Measurements from ENCODE around the gene PRKN. TPM values are rescaled to one million over a fixed set of nuclear protein-coding genes. Genes with fewer than 3 reads are reported as not detected.

Gene PRKN
- total and polyA plus RNA-seq, 2 experiments from 2014 or later = 0.10 to 0.84 TPM

DNA sequence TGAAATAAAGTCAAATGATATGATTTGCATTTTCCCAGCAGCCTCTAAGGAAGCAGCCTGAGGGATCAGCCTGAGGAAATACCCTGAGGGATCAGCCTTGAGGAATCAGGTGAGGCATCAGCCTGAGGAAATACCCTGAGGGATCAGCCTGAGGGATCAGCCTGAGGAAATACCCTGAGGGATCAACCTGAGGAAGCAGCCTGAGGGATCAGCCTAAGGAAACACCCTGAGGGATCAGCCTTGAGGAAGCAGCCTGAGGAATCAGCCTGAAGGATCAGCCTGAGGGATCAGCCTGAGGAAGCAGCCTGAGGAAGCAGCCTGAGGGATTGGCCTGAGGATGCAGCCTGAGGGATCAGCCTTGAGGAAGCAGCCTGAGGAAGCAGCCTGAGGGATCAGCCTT lies 784.0 kb downstream of the PRKN start:
- no peaks in the 10 kb centered on the region for H3K36me3 Mint-ChIP-seq (ENCODE audit: low read depth)
- Histone ChIP-seq H3K4me1 (ENCODE audit: insufficient read depth) (peaks cover 23% of the 10 kb centered on the region), H4K20me1 (replicated peaks; ENCODE audit: insufficient read depth) (no peaks in the 10 kb centered on the region), H3K4me2 (no peak overlapping the region), H2AFZ (no peak overlapping the region), H3K27ac (ENCODE audit: low read depth) (no peak overlapping the region), H3F3A (replicated peaks; ENCODE audit: low read depth) (no peaks in the 10 kb centered on the region), H3K79me2 (replicated peaks; ENCODE audit: insufficient read depth) (no peaks in the 10 kb centered on the region), H3K9me2 (ENCODE audit: insufficient read depth) (no peaks in the 10 kb centered on the region), H3K36me3 (ENCODE audit: insufficient read depth) (no peaks in the 10 kb centered on the region), H3K27me3 (ENCODE audit: insufficient read depth) (no peaks in the 10 kb centered on the region), H3K4me3 (no peak overlapping the region)
- H3K9me3 Mint-ChIP-seq = no peaks in the 10 kb centered on the region
- H3K27me3 Mint-ChIP-seq (ENCODE audit: insufficient read depth, low read depth, poor library complexity) = peaks cover 8% of the 10 kb centered on the region
- H3K4me1 Mint-ChIP-seq = peaks cover 38% of the 10 kb centered on the region
- TF ChIP-seq ZNF114 (CRISPR knock-in tag; IDR thresholded peaks at IDR 0.05) (no peak), EZH2phosphoT487 (IDR thresholded peaks at IDR 0.05; ENCODE audit: unreplicated experiment) (no peak), NANOG (IDR thresholded peaks at IDR 0.05; ENCODE audit: borderline replicate concordance) (no peak), REST (IDR thresholded peaks at IDR 0.05; ENCODE audit: unreplicated experiment) (no peak), POLR2AphosphoS5 (IDR thresholded peaks at IDR 0.05; ENCODE audit: low read depth) (no peak), EZH2 (IDR thresholded peaks at IDR 0.05; ENCODE audit: low read depth, unreplicated experiment) (no peak)
- TF ChIP-seq, protein P1, sequence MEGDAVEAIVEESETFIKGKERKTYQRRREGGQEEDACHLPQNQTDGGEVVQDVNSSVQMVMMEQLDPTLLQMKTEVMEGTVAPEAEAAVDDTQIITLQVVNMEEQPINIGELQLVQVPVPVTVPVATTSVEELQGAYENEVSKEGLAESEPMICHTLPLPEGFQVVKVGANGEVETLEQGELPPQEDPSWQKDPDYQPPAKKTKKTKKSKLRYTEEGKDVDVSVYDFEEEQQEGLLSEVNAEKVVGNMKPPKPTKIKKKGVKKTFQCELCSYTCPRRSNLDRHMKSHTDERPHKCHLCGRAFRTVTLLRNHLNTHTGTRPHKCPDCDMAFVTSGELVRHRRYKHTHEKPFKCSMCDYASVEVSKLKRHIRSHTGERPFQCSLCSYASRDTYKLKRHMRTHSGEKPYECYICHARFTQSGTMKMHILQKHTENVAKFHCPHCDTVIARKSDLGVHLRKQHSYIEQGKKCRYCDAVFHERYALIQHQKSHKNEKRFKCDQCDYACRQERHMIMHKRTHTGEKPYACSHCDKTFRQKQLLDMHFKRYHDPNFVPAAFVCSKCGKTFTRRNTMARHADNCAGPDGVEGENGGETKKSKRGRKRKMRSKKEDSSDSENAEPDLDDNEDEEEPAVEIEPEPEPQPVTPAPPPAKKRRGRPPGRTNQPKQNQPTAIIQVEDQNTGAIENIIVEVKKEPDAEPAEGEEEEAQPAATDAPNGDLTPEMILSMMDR (conservative IDR thresholded peaks at IDR 0.05; ENCODE audit: low read depth in 2 of 2) = no peak
- DNase-seq (ENCODE audit: low spot score) = no peak
- no peak overlapping the region for H3K27ac Mint-ChIP-seq
- ATAC-seq = no peak
- no peak overlapping the region for H3K4me3 Mint-ChIP-seq

- H3K36me3 Mint-ChIP-seq (ENCODE audit: low read depth) = no peaks in the 10 kb centered on the region; the same call in 2 of the 3 replicates
- ATAC-seq (no peak), DNase-seq (ENCODE audit: low spot score) (no peak)
- H3K4me3 ChIP-seq = no peak overlapping the region
- no peak overlapping the region for H3K4me3 Mint-ChIP-seq
- no peaks in the 10 kb centered on the region for H4K20me1 ChIP-seq (replicated peaks; ENCODE audit: insufficient read depth)
- no peaks in the 10 kb centered on the region for H3K9me2 ChIP-seq (ENCODE audit: insufficient read depth)
- H3K79me2 ChIP-seq (replicated peaks; ENCODE audit: insufficient read depth) = no peaks in the 10 kb centered on the region
- no peaks in the 10 kb centered on the region; the same call in 1 of the 2 replicates for H3K36me3 ChIP-seq (ENCODE audit: insufficient read depth)
- H3K27me3 Mint-ChIP-seq (ENCODE audit: insufficient read depth, low read depth, poor library complexity) = peaks cover 3% of the 10 kb centered on the region
- peak overlapping the region; percentile 32; the same call in 1 of the 2 replicates for H2AFZ ChIP-seq
- TF ChIP-seq EZH2phosphoT487 (IDR thresholded peaks at IDR 0.05; ENCODE audit: unreplicated experiment) = no peak
- TF ChIP-seq NANOG (IDR thresholded peaks at IDR 0.05; ENCODE audit: borderline replicate concordance) = no peak
- TF ChIP-seq, protein P2, sequence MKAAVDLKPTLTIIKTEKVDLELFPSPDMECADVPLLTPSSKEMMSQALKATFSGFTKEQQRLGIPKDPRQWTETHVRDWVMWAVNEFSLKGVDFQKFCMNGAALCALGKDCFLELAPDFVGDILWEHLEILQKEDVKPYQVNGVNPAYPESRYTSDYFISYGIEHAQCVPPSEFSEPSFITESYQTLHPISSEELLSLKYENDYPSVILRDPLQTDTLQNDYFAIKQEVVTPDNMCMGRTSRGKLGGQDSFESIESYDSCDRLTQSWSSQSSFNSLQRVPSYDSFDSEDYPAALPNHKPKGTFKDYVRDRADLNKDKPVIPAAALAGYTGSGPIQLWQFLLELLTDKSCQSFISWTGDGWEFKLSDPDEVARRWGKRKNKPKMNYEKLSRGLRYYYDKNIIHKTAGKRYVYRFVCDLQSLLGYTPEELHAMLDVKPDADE (IDR thresholded peaks at IDR 0.05) = no peak
- TF ChIP-seq STAT1 (IDR thresholded peaks at IDR 0.05; ENCODE audit: unreplicated experiment) = no peak
- TF ChIP-seq ZNF462 (CRISPR knock-in tag; IDR thresholded peaks at IDR 0.05) = no peak
- no peak overlapping the region for H3K27ac Mint-ChIP-seq
- H3K4me1 Mint-ChIP-seq = peaks cover 22% of the 10 kb centered on the region
- H3K4me1 ChIP-seq (ENCODE audit: insufficient read depth) = peaks cover 17% of the 10 kb centered on the region
- H3K27me3 ChIP-seq (ENCODE audit: insufficient read depth) = no peaks in the 10 kb centered on the region
- no peaks in the 10 kb centered on the region for H3F3A ChIP-seq (replicated peaks; ENCODE audit: low read depth)
- H3K4me2 ChIP-seq = no peak overlapping the region
- H3K9me3 Mint-ChIP-seq = no peaks in the 10 kb centered on the region
- no peak overlapping the region for H3K27ac ChIP-seq (ENCODE audit: low read depth)
Observed at GRCh38 chr6:161941565-161941964, 786.0 kb downstream of the PRKN start.

Data from GM23338 (cell line).